CD4-positive, alpha-beta T cell treated with Interferon gamma for 1 hour (primary cell): ENCODE results near the gene PRDX2.
"Not testable (repeated sequence)": the region's sequence is repeated elsewhere in the genome, so short reads cannot be mapped to it uniquely, and the experiment has no call there.

Experiments
- DNase-seq: peaks from one replicate; pipeline ENCODE4 v3.0.0-alpha.2; 2020

PRDX2 gene

DNA sequence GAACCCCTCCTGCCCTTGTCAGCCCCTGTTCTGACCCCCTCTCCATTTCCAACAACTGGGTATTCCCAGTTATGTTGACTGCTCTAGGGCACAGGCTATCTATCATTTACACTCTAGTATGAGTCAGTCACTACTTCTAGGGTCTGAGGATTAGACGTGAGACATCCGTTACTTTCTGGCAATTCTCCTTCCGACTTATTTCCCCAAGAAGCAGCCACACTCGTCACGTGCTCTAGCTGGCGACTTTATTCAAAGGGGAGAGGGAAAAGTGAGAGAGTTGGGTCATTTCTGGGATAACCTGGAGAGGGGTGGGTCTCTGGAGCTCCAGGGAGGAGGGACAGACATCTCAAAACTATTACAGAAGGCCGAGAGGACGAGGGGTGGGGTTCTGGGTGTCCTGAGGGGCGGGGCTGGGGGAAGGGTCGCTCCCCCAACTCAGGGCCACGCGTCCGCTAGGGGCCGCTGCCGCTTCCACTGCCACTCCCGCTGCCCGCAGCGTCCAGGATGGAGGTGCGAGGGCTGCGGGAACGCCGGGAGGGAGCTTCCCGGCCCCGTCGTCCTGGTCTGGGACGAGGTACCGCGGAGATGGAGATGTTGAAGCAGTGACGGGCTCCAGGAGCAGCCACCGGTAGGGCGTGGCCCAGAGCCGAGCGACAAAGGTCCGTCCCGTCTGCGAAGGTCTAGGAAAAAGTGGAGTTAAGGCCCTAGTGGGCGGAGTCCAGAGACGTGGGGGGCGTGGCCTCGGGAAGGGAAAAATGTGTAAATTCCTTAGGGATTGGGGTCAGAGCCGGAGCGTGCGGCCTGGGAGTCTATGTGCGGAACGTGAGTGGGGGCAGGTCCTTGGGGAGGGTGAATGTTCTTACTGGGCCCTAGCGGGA lies 23.9 kb upstream of the PRDX2 start:
- no peak for DNase-seq

GRCh38 chr19:12821761-12822160 lies 20.2 kb upstream of the PRDX2 start:
- no peak for DNase-seq

DNA sequence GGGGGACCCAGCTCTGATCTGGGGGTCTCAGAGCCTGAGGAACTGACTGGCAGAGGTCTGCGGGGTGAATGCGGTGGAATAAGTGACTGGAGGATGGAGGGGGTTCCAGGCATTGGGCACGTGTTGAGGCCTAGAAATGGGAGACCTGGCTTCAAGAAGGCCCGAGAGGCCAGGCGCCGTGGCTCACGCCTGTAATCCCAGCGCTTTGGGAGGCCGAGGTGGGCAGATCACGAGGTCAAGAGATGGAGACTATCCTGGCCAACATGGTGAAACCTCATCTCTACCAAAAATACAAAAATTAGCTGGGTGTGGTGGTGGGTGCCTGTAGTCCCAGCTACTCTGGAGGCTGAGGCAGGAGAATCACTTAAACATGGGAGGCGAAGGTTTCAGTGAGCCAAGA lies 16.2 kb upstream of the PRDX2 start:
- DNase-seq = not testable (repeated sequence)

- DNase-seq = not testable (repeated sequence)
Measured at GRCh38 chr19:12817188-12817587, 15.6 kb upstream of the PRDX2 start.

DNA sequence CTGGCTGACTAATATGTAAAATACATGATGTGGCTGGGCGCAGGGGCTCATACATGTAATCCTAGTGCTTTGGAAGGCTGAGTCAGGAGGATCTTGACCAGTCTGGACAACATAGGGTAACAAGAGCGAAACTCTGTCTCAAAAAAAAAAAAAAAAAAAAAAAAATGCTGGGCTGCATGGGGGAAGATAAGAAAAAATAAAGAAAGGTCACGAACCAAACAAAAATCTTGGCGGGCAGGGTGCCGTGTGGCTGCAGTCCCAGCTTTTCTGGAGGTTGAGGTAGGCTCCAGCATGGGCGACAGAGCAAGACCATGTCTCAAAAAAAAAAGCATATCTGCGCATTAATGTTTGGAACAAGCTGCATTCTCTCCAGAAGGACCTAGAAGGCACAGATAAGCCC lies 13.5 kb upstream of the PRDX2 start:
- no peak for DNase-seq

- DNase-seq = peak; percentile 85
Measured at GRCh38 chr19:12806242-12807081, 4.9 kb upstream of the PRDX2 start, which contains the start of gene RNASEH2A. RNASEH2A (plus strand) TSS chr19:12806584; CDS start chr19:12806674, 90 bp downstream.

DNA sequence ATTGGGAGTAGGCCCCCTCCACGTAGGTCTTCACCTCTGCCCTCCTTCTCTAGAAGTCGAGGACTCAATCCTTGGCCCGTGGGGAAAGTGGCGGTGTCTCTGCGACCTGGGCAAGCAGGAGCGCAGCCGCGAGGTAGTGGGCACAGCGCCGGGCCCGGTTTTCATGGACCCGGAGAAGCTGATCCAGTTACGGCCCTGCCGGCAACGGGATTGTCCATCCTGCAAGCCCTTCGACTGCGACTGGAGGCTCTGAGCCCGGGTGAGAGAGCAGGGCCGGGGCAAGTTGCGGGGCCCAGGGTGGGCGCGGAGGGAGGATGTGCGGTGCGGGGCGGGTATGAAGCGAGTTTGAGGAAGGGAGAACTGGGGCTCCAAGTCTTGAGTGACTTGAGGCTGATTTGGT lies 2.5 kb upstream of the PRDX2 start:
- no peak for DNase-seq

DNA sequence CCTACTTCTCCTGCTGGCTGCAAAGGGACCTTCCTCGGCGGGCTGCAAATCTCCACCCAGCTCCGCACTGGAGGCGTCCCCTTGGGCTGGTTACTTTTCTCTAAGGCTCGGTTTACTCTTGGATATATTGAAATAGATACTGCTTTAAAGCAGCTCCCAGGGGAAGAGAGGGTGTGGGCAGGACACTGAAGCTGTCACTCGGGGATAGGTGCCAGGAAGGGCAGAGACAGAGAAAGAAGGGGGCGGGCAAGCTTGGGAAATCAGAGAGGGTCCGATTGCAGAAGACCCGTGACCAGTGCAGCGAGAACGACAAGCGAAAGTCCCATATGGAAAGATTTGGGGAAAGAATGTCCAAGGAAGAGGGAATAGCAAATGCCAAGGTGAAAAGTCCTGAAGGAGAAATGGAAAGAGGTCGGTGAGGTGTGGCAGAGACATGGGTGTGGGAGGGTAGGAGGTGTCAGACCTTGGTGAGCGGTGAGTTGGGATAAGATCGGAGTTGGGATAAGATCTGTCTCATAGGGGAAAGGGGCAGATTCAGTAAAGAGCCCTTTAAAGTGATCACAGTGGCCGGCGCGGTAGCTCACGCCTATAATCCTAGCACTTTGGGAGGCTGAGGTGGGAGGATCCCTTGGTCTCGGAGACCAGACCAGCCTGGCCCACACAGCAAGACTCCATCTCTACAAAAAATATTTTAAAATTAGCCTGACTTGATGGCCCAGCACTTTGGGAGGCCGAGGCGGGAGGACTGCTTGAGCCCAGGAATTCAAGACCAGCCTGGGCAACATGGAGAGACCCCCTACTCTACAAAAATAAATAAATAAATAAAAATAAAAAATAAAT lies 887 bp upstream of the PRDX2 start:
- no peak for DNase-seq

DNA sequence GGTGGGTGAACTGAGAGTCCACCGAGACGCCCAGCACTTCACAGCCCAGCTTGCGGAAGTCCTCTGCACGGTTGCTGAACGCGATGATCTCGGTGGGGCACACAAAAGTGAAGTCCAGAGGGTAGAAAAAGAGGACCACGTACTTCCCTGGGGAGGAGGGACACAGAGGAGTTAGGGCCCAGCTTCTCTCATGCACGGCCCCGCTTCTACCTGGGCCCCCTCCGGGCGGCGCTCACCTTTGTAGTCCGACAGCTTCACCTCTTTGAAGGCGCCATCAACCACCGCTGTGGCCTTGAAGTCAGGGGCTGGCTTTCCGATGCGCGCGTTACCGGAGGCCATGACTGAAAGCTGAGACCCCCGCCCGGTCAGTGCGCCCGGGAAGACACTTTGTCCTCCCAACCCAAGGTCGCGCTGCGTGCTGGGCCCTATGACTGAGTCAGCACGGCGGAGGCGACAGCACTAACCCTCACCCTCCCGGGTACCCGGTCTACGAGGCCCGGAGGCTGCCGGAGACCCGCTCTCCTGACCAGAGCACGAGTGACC lies 606 bp downstream of the PRDX2 start:
- no peak for DNase-seq

DNA sequence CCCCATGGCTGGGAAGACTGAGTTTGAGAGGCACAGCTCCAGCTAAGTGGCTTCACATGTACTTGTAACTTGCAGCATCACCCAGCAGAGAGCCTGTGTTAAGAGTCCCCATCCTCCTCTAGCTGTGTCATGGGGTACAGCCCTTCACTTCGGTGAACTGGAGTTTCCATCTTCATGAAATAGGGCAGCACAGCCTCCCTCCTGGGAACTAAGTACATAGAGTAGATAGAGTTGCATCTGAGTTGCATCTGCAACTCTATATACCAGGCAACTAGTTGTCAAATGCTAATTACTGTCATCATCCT lies 1.2 kb downstream of the PRDX2 start:
- no peak for DNase-seq

DNA sequence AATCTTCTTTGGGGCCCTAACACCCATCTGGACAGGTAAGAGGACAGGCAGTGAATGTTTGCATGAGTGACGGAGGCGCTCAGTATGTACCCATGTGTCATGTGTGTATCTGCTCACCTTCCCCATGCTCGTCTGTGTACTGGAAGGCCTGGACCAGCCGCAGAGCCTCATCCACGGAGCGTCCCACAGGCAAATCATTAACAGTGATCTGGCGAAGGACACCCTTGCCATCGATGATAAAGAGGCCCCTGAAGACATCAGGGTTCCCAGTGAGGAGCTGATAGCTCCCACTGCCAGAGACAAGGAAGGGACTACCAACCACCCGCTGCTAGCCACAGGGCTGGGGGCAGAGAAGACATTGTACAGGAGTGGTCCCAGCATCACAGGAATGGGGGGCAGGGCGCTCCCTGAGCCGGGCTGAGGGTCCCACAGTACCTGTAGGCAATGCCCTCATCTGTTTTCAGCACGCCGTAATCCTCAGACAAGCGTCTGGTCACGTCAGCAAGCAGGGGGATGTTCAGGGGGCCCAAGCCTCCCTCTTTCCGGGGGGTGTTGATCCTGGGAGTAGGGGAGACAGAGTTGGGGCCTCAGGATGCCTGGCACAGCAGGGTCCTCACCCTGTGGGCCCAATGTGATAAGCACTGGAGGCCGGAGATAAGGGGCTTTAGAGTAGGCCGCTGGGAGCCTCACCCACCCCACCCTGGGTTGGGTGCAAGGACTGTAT lies 1.7 kb downstream of the PRDX2 start:
- no peak for DNase-seq

DNA sequence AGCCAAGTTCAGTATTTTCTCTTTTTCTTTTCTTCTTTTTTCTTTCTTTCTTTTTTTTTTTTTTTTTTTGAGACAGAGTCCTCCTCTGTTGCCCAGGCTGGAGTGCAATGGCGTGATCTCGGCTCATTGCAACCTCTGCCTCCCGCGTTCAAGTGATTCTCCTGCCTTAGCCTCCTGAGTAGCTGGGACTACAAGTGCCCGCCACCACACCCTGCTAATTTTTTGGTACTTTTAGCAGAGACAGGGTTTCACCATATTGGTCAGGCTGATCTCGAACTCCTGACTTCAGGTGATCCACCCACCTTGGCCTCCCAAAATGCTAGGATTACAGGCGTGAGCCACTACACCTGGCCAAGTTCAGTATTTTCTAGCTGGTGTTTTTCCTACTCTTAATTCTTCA lies 4.0 kb downstream of the PRDX2 start:
- not testable (repeated sequence) for DNase-seq

- no peak for DNase-seq
Measured at GRCh38 chr19:12797141-12797587, 4.4 kb downstream of the PRDX2 start.

- peak; percentile 75 for DNase-seq
Measured at GRCh38 chr19:12796146-12797071, 5.2 kb downstream of the PRDX2 start.

GRCh38 chr19:12794971-12795381 lies 6.6 kb downstream of the PRDX2 start:
- DNase-seq = no peak

DNA sequence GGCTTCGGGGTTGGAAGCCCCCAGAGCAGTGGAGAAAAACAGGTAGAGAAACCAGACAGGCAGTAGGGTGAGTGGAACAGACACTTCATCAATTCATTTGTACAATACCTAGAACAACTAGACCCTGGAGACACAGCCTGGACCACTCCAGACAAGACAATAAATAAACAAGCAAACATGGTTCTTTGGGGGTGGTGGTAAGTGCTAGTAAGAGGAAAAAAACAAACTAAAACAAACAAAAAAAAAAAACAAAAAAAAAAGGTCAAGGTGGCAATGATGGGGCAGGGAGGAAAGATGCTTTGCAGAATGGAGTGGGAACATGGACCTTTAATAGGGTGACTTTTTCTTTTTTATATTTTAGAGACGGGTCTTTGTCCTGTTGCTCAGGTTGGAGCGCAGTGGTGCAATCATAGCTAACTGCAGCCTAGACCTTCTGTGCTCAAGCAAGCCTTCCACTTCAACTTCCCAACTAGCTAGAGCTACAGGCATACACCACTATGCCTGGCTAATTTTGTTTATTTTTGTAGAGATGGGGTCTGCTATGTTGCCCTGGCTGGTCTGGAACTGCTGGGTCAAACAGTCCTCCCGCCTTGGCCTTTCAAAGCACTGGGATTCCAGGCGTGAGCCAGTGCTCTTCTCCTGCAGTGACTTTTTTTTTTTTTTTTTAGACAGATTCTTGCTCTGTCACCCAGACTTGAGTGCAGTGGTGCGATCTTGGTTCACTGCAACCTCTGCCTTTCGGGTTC lies 7.2 kb downstream of the PRDX2 start:
- no peak for DNase-seq

GRCh38 chr19:12793290-12794195 lies 8.1 kb downstream of the PRDX2 start:
- DNase-seq = peak; percentile 97

DNA sequence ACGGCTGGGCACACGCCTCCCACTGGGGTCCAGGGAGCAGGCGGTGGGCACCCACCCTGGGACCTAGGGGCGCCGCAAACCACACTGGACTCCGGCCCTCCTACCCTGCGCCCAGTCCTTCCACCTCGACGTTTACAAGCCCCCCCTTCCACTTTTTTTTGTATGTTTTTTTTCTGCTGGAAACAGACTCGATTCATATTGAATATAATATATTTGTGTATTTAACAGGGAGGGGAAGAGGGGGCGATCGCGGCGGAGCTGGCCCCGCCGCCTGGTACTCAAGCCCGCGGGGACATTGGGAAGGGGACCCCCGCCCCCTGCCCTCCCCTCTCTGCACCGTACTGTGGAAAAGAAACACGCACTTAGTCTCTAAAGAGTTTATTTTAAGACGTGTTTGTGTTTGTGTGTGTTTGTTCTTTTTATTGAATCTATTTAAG lies 8.7 kb downstream of the PRDX2 start:
- DNase-seq = no peak
